K562 (cell line): ENCODE measurements around the gene CTCF. TPM values are rescaled to one million over a fixed set of nuclear protein-coding genes. Genes with fewer than 3 reads are reported as not detected.

Experiments
- ATAC-seq: fragments of 200-7000 bp; cut with Tn5 transposase; 3 replicates; pipeline ENCODE4 v1.9.1; 2020; ENCODE audit warnings: moderate library complexity
- BruUV-seq: library from RNA; stranded (reverse); fragments of 400-500 nt; replicated peaks from 2 replicates; lab custom pipeline; 2021; lab: Mats Ljungman, UMichigan
- CTCF ChIA-PET: fragments of 300-600 bp; formaldehyde crosslinking; extraction: SDS; loops from one replicate; lab custom pipeline; 2021; ENCODE audit warnings: low intra/inter-chr PET ratio; lab: Yijun Ruan, JAX
- POLR2A ChIA-PET: fragments of 300-600, 350-650 bp; sonication (Branson Sonifier 250); formaldehyde crosslinking; extraction: SDS; loops from one replicate; lab custom pipeline; 2021; ENCODE audit warnings: antibody characterized with exemption, inconsistent platforms; lab: Yijun Ruan, JAX
- DNase-seq, 4 experiments: peaks; one replicate each; pipeline versions ENCODE4 v3.0.0 to v3.0.0-alpha.2; 2011 to 2018; ENCODE audit warnings: low spot score in 3 of 4, mixed read lengths in 3 of 4; ENCODE audit errors: extremely low read depth in 1 of 4
- FAIRE-seq: peaks from 2 replicates; lab custom pipeline; 2011; peaks lifted over from hg19 to GRCh38; lab: Jason Lieb, UNC
- H2AFZ ChIP-seq: 2 replicates; pipeline ENCODE4 v1.6.0; 2011; ENCODE audit warnings: low read depth, low read length, control low read depth, inconsistent platforms
- H3K27ac ChIP-seq: fragments of 200-600 bp; 3 replicates; pipeline ENCODE4 v1.8.0; 2011; ENCODE audit warnings: low read depth, mild to moderate bottlenecking, control low read depth, inconsistent platforms, low read length, moderate library complexity, mixed read lengths; ENCODE audit errors: extremely low read depth
- H3K27me3 ChIP-seq, 2 experiments: fragments of 300-600 bp in 1 of 2; 2 replicates in 1 of 2; 3 replicates in 1 of 2; pipeline versions ENCODE4 v1.6.0 to v1.8.0; 2011; ENCODE audit warnings: inconsistent platforms in 2 of 2, low read length in 2 of 2, mild to moderate bottlenecking in 1 of 2, mixed read lengths in 1 of 2, moderate library complexity in 1 of 2; ENCODE audit not compliant: control insufficient read depth in 2 of 2, insufficient read depth in 2 of 2
- H3K36me3 ChIP-seq: fragments of 300-600 bp; 3 replicates; pipeline ENCODE4 v1.8.0; 2011; ENCODE audit warnings: mild to moderate bottlenecking, low read length, inconsistent platforms; ENCODE audit not compliant: control insufficient read depth, insufficient read depth
- H3K4me1 ChIP-seq, 2 experiments: fragments of 200-600 bp in 1 of 2; replicated peaks in 1 of 2; 2 replicates in 1 of 2; 3 replicates in 1 of 2; pipeline versions ENCODE4 v1.5.1 to v1.8.0; 2011; ENCODE audit warnings: inconsistent platforms in 2 of 2, low read length in 2 of 2, mild to moderate bottlenecking in 1 of 2, mixed read lengths in 1 of 2, moderate library complexity in 1 of 2; ENCODE audit not compliant: control insufficient read depth in 2 of 2, insufficient read depth in 2 of 2
- H3K4me2 ChIP-seq: 2 replicates; pipeline ENCODE4 v1.6.1; 2011; ENCODE audit warnings: low read length, control low read depth, inconsistent platforms, mixed read lengths; ENCODE audit not compliant: insufficient read depth
- H3K4me3 ChIP-seq: fragments of 200-600 bp; sonication (generic), shearing (Covaris generic); 2 replicates; pipeline ENCODE4 v1.5.1; 2016; ENCODE audit warnings: control low read depth, inconsistent platforms
- H3K79me2 ChIP-seq: fragments of 200-600 bp; 3 replicates; pipeline ENCODE4 v1.8.0; 2011; ENCODE audit warnings: low read length, inconsistent platforms; ENCODE audit not compliant: control insufficient read depth, insufficient read depth
- H3K9ac ChIP-seq, 2 experiments: 2 replicates each; pipeline versions ENCODE4 v1.6.0 to v1.6.1; 2011; ENCODE audit warnings: low read depth in 2 of 2, low read length in 2 of 2, control low read depth in 1 of 2, inconsistent platforms in 1 of 2, mild to moderate bottlenecking in 1 of 2, mixed read lengths in 1 of 2; ENCODE audit not compliant: insufficient read depth in 1 of 2
- H3K9me1 ChIP-seq: one replicate; pipeline ENCODE4 v1.6.0; 2011; ENCODE audit warnings: inconsistent platforms, mild to moderate bottlenecking, low read length, moderate library complexity; ENCODE audit not compliant: control insufficient read depth, insufficient read depth
- H3K9me3 ChIP-seq: replicated peaks from 2 replicates; pipeline ENCODE4 v1.5.1; 2011; ENCODE audit warnings: low read depth, low read length, inconsistent platforms; ENCODE audit not compliant: control insufficient read depth, insufficient read depth
- H4K20me1 ChIP-seq: replicated peaks from 2 replicates; pipeline ENCODE4 v1.6.1; 2011; ENCODE audit warnings: low read length, inconsistent platforms, mixed read lengths; ENCODE audit not compliant: control insufficient read depth, insufficient read depth
- CLOCK ChIP-seq: fragments of 250-450 bp; sonication (Bioruptor Pico); IDR thresholded peaks from 2 replicates; pipeline ENCODE4 v1.4.0; 2020; ENCODE audit warnings: mild to moderate bottlenecking, moderate library complexity, borderline replicate concordance
- POU5F1 ChIP-seq: fragments of 150-350 bp; IDR thresholded peaks from 2 replicates; pipeline ENCODE4 v1.6.1; 2014; ENCODE audit warnings: borderline replicate concordance, low read length, low read depth, mild to moderate bottlenecking; ENCODE audit not compliant: partially characterized antibody
- PRMT5 ChIP-seq: sonication (generic); formaldehyde crosslinking; IDR thresholded peaks from 2 replicates; pipeline ENCODE4 v1.5.0; 2020; ENCODE audit warnings: missing genetic modification reagents
- REST ChIP-seq, 2 experiments: fragments of 450-650 bp; formaldehyde crosslinking in 1 of 2; IDR thresholded peaks; 2 replicates each; pipeline versions ENCODE4 v1.4.0 to v1.6.1; 2014 to 2020; ENCODE audit warnings: mild to moderate bottlenecking in 2 of 2, borderline replicate concordance in 1 of 2, low read depth in 1 of 2
- WGBS: fragments of 100-300 bp; shearing (Covaris generic); methylation state at CpG from one replicate; pipeline ENCODE4 v1.1.6; 2016; ENCODE audit warnings: low coverage, mixed read lengths; ENCODE audit not compliant: insufficient coverage; ENCODE audit errors: missing lambda C conversion rate; 5-methylcytosine and 5-hydroxymethylcytosine counted together
- in situ Hi-C: fragments of 300-500 bp; cut with MboI; formaldehyde crosslinking; loops from 4 replicates; pipeline ENCODE4 v1.15.0; 2018; ENCODE audit warnings: inconsistent platforms, mixed read lengths
- intact Hi-C: fragments of 100-400 bp; cut with micrococcal nuclease; formaldehyde crosslinking; loops from 2 replicates; pipeline ENCODE4 v1.14.2; 2022
- polyA plus RNA-seq, 8 experiments: library from polyadenylated mRNA; depleted of rRNA in 4 of 8; stranded (reverse) in 5 of 8; unstranded in 3 of 8; fragments of >200 nt; fragmentation: Nextera tagmentation in 2 of 8; fragmentation: Illumina TruSeq in 1 of 8; extraction: Ambion mirVana in 2 of 8; extraction: Trizol in 1 of 8; gene quantifications; 2 replicates each; pipeline versions ENCODE4 v1.2.1 to v1.2.3, GENCODE V29; 2011 to 2014; ENCODE audit warnings: inconsistent platforms in 1 of 8, missing spikeins in 1 of 8
- total RNA-seq, 7 experiments: library from RNA; depleted of rRNA in 6 of 7; stranded (reverse); fragments of >200 nt in 6 of 7; fragmentation: Illumina TruSeq in 2 of 7; extraction: Trizol in 2 of 7; gene quantifications; 2 replicates each; pipeline versions ENCODE4 v1.2.1 to v1.2.3, GENCODE V29; 2011 to 2021; ENCODE audit warnings: low replicate concordance in 1 of 7

Gene CTCF
- total and polyA plus RNA-seq, 9 of the 15 experiments (the other 6 are each of a cell fraction or from before 2014, with no cell fraction given) = 7.8 to 49.2 (median 33.9) TPM

- intact Hi-C loops = no loop called here
- Histone ChIP-seq H3K4me3 (no peak overlapping the region), H3K4me1 (peaks cover 2 to 46% of the 10 kb centered on the region in 2 experiments), H3K27me3 (peaks cover 4 to 47% of the 10 kb centered on the region in 2 experiments; a peak in 4 of 5 replicates), H3K36me3 (peaks cover 15% of the 10 kb centered on the region), H3K9ac (no peak overlapping the region), H4K20me1 (peaks cover 17% of the 10 kb centered on the region; the same call in 1 of the 2 replicates)
- BruUV-seq = no TSS peak
- TF ChIP-seq CLOCK (CRISPR knock-in tag) (no peak), POU5F1 (no peak), REST (IDR thresholded peaks at IDR 0.05; ENCODE audit: borderline replicate concordance) (peak; percentile 29; the same call in 1 of the 2 replicates), REST (CRISPR knock-in tag; IDR thresholded peaks at IDR 0.05; ENCODE audit: low read depth) (no peak), PRMT5 (CRISPR knock-in tag) (no peak)
- TF ChIP-seq, all 486 proteins: peak for 1
- H3K27ac ChIP-seq = no peak overlapping the region
- H3K9me3 ChIP-seq = no peaks in the 10 kb centered on the region
- FAIRE-seq = no peak
- CTCF ChIA-PET = interaction anchor here (1.5 kb wide), 1 partner anchor 132 kb away, joined by 3 read pairs; no protein-coding TSS in a partner anchor
- no peak for ATAC-seq
- H3K79me2 ChIP-seq = peaks cover 3% of the 10 kb centered on the region; the same call in 2 of the 3 replicates
- WGBS = 25% methylated on average over 20 of the region's 25 CpGs
- DNase-seq = no peak
- no peaks in the 10 kb centered on the region for H3K9me1 ChIP-seq
- in situ Hi-C loops = no loop called here
- no peak overlapping the region for H2AFZ ChIP-seq
- no peak overlapping the region for H3K4me2 ChIP-seq
- POLR2A ChIA-PET = no interaction called here
Measured at GRCh38 chr16:67653789-67654402, 91.6 kb downstream of the CTCF start.
